A549 treated with dexamethasone at 1 μM for 4 hours (cell line): ENCODE measurements around the gene ILDR2. TPM values are rescaled to one million over a fixed set of nuclear protein-coding genes. Genes with fewer than 3 reads are reported as not detected.

Source experiments
- total RNA-seq: library from RNA; stranded (reverse); fragments of 200-300 nt; extraction: Qiagen RNA extraction; gene quantifications from 5 replicates; pipeline ENCODE4 v1.2.3, GENCODE V29; 2022

ILDR2 gene
- total RNA-seq: 0.05 to 0.13 TPM (median 0.11 TPM) in 3 of 5 replicates, not detected in the others

GRCh38 chr1:166975361-166976129 lies at the start of gene ILDR2:
TSS of gene ILDR2 (minus strand) at chr1:166975540. CDS start at chr1:166975268, 272 bp downstream.

GRCh38 chr1:166988974-166989515 lies 13.7 kb upstream of the ILDR2 start, which contains the start of gene MAEL:
TSS of gene MAEL (plus strand) at chr1:166989280. CDS start at chr1:166989353, 73 bp downstream.

GRCh38 chr1:166875734-166876539 lies 99.4 kb downstream of the ILDR2 start, which contains the start of gene TADA1:
TSS of gene TADA1 (minus strand) at chr1:166876264. CDS start at chr1:166876233, 31 bp downstream.

Other genes with a start within 250 kb of the ILDR2 start
- gene POGK, start 136.1 kb downstream of the ILDR2 start, total RNA-seq: 26.1 to 33.4 TPM (median 31.4 TPM) in 5 replicates
- gene TADA1, start 99.3 kb downstream of the ILDR2 start, total RNA-seq: 11.0 to 13.5 TPM (median 12.4 TPM) in 5 replicates
- not detected in 5 replicates for gene MAEL, start 13.7 kb upstream of the ILDR2 start, total RNA-seq
- gene GPA33, start 114.8 kb upstream of the ILDR2 start, total RNA-seq: not detected in 5 replicates
- not detected in 5 replicates for gene STYXL2, start 118.5 kb upstream of the ILDR2 start, total RNA-seq
- gene POU2F1, start 245.3 kb upstream of the ILDR2 start, total RNA-seq: 3.7 to 5.8 TPM (median 4.5 TPM) in 5 replicates